GM15510 (cell line): Measurements from ENCODE around the gene SEC11A.

Experiments
- POLR2A ChIP-seq: IDR thresholded peaks from 3 replicates; pipeline ENCODE4 v1.6.1; 2011; ENCODE audit warnings: borderline replicate concordance; ENCODE audit not compliant: insufficient read length; ENCODE audit errors: extremely low read depth

Gene SEC11A

DNA sequence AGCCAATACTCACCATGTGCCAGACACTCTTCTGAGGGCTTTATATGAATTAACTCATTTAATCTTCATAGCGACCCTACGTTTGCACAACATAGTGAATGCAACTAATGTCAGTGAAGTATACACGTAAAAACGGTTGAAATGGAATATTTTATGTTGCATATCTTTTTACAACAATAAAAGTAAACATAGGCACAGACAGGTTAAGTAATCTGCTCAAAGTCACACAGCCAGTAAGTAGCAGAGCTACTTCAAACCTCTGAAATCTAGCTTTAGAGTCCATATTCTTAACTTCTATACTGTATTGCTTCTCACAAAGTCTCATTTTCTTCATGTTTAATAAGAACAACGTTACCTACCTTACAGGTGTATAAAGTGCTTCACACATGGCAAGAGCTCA, 1.6 kb downstream of the SEC11A start:
- no peak for TF ChIP-seq POLR2A

- TF ChIP-seq POLR2A = no peak
Measured at GRCh38 chr15:84703808-84704207, 12.1 kb downstream of the SEC11A start.

DNA sequence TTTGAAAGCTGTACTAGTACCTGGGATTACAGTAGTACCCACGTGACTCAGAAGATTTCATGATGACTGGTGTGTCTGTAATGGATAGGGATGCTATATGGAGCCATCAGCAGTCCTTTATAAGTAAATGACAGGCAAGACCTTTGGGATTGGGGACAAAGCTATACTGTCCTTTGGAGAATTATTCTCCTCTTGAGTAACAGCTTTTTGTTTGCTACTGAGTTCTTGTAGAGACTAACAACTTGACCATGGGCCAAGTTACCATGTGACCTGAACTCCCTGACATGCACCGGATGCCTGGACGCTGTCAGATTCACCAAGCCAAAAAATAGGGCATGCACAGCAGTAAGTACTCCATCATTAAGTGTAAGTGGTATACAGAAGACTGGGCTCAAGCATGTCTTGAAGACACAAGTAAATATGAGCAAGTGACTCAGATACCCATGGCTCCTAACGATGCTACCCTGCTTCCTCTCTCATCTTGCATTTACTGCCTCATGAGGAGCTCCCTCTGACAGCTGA, 12.9 kb downstream of the SEC11A start:
- no peak for TF ChIP-seq POLR2A

GRCh38 chr15:84699538-84700191, 16.3 kb downstream of the SEC11A start:
- TF ChIP-seq POLR2A = no peak

DNA sequence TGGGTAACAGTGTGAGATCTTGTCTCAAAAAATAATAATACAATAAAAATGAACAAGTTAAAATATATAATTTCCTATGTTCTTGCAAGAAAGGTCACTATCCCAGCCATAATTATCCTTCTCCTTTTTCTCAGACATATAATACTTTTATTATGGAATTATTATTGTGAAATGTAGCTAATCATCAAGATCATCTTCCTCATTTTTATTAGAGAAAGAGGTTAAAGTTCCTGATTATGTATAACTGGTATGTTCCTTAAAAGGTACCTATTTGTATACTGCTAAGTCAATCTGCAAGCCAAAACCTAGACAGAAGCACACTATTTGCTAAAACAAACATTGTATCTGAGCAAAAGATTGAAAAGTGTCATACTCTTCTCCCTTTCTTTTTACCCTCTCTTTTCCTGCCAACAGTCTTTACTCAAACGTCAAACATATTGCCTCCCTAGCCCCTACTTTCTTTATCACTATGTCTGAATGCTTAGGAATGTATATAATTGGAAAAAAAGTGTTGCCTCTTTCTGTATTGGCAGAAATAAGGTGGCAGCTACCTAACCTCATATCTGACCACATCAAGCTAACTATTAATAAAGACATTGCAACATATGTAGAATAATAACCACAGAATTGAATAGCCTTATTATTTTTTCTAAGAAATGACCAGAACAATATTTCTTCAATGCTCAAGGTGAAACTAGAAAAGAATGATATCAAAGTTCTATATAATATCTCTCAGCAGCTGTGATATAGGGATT, 18.5 kb downstream of the SEC11A start:
- no peak for TF ChIP-seq POLR2A

DNA sequence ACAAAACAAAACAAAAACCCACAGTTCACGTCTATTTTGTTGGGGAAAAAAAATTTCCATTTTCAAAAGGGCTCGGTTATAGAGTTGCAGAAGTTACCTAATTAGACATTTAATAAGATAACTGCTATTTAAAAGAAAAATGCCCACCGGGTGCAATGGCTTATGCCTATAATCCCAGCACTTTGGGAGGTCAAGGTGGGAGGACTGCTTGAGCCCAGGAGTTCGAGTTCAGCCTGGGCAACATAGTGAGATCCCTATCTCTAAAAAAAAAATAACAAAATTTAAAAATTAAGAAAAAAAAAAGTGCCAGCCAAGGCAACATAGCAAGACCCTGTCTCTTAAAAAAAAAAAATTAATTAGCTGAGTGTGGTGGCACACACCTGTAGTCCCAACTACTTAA, 19.2 kb downstream of the SEC11A start:
- TF ChIP-seq POLR2A = no peak

GRCh38 chr15:84690342-84690741, 25.6 kb downstream of the SEC11A start:
- TF ChIP-seq POLR2A = no peak

DNA sequence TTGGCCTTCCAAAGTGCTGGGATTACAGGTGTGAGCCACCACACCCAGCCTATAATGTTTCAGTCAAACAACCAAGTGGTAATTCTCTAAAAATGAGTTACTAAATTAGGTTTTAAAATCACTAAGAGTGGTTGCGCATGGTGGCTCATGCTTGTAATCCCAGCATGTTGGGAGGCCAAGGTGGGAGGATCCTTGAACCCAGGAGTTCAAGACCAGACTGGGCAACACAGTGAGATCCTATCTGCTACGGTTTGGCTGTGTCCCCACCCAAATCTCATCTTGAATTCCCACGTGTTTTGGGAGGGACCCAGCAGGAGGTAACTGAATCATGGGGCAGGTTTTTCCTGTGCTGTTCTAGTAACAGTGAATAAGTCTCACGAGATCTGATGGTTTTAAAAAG, 26.1 kb downstream of the SEC11A start:
- no peak for TF ChIP-seq POLR2A

DNA sequence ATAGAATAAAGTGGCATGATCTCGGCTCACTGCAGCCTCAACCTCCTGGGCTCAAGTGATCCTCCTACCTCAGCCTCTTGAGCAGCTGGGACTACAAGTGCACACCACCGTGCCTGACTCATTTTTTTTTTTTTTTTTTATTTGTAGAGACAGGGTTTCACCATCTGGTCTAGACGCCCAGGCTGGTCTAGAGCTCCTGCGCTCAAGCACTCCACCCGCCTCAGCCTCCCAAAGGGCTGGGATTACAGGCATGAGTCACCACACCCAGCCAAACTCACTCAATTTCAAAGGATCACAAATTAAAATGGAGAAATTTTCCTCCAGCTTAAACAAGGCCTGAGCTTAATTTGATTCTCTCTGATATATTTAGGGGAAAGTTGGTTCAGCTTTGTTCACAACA, 30.6 kb downstream of the SEC11A start:
- TF ChIP-seq POLR2A = no peak

GRCh38 chr15:84684092-84684491, 31.8 kb downstream of the SEC11A start:
- no peak for TF ChIP-seq POLR2A

- TF ChIP-seq POLR2A = no peak
Measured at GRCh38 chr15:84681831-84682230, 34.1 kb downstream of the SEC11A start.

DNA sequence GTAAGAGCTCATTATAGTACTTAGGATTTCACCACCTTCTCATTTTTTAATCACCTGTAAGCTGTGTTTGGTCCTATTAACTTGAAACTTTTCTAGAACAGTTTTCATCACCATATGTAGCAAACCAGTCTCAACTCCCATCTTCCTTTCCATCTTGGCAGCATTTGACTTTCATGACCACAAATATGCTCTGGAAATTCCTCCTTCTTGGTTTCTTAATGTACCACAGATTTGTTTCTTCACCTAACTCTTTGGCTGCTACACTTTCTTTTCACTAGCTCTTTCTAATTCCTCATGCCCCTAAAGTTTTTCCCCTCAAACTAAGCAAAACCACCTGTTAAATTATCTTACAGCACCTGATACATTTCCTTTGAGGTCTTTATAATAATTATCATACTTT, 44.7 kb downstream of the SEC11A start:
- no peak for TF ChIP-seq POLR2A

DNA sequence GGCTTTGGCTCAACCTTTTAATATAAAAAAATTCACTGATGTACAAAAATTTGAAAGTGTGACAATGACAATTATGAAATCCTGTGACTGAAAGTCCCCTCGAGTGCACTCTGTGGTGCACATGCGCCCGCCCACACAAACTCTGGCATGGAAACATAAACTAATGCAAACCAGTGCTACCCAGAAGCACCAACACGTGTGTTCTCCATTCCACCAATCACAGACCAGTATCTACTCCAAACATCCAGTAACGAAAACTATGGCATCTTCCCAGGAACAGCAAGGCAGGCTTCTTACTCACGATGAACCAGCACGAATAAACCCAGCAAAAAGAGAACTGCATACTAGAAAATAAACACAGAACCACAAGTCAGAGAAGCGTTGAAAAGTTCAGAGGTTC, 46.2 kb downstream of the SEC11A start:
- no peak for TF ChIP-seq POLR2A

DNA sequence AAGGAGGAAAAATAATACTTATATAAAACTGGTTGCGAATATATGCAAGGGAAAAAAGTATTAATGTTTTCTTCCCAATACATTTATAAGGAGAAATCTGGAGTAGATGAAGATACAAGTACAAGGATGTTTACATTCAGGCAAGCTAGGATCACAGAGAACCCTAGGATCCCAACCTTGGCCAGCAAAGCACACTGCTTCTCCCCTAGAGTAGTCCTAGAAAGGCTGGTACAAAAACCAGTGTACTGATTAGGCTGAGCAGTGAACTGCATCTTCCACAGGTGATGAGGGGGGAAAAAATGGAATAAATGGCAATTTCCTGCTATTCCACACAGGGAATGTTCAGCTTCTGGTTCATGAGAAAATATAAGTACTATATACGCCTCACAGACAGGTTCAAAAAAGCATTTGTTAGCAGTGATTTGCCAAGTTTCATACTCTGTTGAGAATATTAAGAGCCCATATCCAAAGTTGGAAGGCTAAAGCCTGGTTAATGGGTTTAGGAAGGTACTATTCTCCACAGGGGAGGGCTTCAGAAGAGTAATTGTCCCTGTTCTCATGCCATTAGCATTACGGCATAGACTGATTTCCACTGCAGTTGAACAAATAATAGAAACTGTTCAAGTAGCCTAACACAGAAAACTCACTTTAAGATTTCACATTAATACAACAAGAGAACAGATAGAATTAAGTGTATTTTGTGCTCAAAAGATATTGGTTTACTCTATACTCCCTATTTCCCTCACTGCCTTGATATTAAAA, 47.5 kb downstream of the SEC11A start:
- TF ChIP-seq POLR2A = no peak

GRCh38 chr15:84666373-84666772, 49.6 kb downstream of the SEC11A start:
- no peak for TF ChIP-seq POLR2A
